ENCODE measurements around the gene RESP18. TPM values are rescaled to one million over a fixed set of nuclear protein-coding genes. Genes with fewer than 3 reads are reported as not detected.

RESP18 gene
- total and polyA plus RNA-seq, 7 donors = not detected

DNA sequence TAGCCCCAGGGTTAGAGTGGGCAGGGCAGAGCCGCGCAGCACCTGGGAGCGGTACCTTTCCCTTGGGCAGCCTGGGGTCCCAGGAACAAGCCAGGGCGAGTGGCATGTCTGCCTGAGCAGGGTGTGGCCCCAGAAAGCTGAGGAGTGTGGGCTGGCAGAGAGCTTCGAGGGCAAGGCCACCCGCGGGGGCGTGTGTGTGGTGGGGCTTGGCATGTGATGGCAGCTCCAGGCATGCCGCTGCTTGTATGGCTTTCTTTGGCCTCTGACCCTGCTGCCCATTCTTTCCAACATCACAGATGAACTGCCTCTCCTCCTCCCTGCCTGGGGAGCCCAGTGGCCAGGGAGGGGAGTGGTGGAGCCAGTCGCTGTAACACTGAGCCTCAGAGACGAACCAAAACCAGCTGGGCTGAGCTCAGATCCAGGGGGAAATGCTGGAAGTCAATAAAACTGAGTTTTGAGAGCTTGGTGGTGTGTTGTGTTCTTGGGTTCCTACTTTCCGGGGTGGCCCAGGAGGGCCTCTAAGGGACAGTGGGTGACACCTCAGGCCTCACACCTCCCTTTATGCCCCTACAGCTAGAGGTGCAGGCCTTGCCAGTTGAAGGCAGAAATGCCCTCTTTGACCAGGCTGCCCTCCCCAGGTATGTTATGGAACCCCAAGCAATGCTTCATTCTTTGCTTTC, 46.0 kb downstream of the RESP18 start:
- H3K27ac ChIP-seq = no peak overlapping the region
- 66 to 75% (median 70%) methylated on average over 12 of the region's 12 CpGs for WGBS, 3 donors
- H3K27me3 ChIP-seq (ENCODE audit: insufficient read depth in 3 of 3, low read length in 2 of 3) = no peaks in the 10 kb centered on the region
- peaks cover 0 to 51% of the 10 kb centered on the region in 2 donors for H3K36me3 ChIP-seq (ENCODE audit: insufficient read depth in 1 of 2, low read depth in 1 of 2)
- TF ChIP-seq, protein P1, sequence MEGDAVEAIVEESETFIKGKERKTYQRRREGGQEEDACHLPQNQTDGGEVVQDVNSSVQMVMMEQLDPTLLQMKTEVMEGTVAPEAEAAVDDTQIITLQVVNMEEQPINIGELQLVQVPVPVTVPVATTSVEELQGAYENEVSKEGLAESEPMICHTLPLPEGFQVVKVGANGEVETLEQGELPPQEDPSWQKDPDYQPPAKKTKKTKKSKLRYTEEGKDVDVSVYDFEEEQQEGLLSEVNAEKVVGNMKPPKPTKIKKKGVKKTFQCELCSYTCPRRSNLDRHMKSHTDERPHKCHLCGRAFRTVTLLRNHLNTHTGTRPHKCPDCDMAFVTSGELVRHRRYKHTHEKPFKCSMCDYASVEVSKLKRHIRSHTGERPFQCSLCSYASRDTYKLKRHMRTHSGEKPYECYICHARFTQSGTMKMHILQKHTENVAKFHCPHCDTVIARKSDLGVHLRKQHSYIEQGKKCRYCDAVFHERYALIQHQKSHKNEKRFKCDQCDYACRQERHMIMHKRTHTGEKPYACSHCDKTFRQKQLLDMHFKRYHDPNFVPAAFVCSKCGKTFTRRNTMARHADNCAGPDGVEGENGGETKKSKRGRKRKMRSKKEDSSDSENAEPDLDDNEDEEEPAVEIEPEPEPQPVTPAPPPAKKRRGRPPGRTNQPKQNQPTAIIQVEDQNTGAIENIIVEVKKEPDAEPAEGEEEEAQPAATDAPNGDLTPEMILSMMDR (IDR thresholded peaks at IDR 0.05) = no peak
- H3K4me1 ChIP-seq = no peaks in the 10 kb centered on the region
- ATAC-seq (peak; percentile 10 to 27 (median 14)), DNase-seq (no peak)
- H3K9me3 ChIP-seq = no peaks in the 10 kb centered on the region
- H3K4me3 ChIP-seq = no peak overlapping the region
- intact Hi-C loops (cut with DNase I) = no loop called here

DNA sequence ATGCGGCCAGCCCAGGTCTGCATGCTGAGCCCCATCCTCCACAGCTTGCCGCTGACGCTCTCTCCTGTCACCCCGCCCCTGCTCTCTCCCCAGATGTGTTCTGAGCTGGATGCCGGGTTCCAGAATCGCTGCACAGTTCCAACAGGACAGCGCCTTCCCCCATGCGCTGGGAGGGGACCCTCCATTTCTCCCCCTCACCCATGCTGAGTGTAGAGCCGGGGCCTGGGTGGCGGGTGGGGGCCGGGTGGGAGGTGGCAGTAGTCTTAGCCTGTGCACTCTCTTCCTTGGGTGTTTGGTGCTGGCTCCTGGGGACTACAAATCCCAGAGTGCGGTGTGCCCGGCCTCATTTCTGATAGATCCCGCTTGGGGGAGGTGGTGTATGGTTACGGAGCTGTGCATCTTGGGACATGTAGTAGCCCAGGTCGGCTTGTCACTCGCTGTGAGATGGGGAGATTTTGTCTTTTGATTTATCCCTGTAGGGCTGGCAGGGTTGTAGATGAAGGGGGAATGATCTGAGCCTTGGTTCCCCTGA, 46.6 kb downstream of the RESP18 start:
- Histone ChIP-seq H3K27me3 (ENCODE audit: insufficient read depth in 3 of 3, low read length in 2 of 3) (no peaks in the 10 kb centered on the region), H3K4me1 (peaks cover 5% of the 10 kb centered on the region), H3K9me3 (no peaks in the 10 kb centered on the region), H3K36me3 (ENCODE audit: insufficient read depth in 1 of 2, low read depth in 1 of 2) (peaks cover 0 to 57% of the 10 kb centered on the region in 2 donors), H3K27ac (no peak overlapping the region), H3K4me3 (no peak overlapping the region)
- no peak for DNase-seq
- intact Hi-C loops (cut with DNase I) = no loop called here
- TF ChIP-seq, protein P1 (IDR thresholded peaks at IDR 0.05) = no peak
- peak; percentile 44 to 76 (median 70) for ATAC-seq
- 60 to 64% (median 60%) methylated on average over 16 to 17 of the region's 17 CpGs for WGBS, 3 donors

DNA sequence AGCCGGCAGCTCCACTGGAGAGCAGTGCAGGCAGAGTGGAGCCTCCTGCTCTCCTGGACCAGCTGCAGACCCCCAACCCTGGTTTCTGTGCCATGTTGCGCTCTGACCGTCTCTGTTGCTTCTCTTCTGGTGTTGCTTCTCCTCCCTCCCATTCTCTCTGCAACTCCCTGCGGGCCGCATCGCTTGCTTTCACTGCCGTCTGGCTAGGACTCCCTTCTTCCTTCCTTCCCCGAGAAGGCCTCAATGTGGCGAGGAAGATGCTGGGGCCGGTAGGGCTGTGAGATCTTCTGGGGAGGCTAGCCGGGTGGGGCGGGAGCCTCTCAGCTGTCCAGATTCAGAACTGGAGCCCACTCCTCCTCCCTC, 47.2 kb downstream of the RESP18 start:
- DNase-seq (no peak), ATAC-seq (no peak)
- TF ChIP-seq, protein P1 (IDR thresholded peaks at IDR 0.05) = no peak
- Histone ChIP-seq H3K9me3 (no peaks in the 10 kb centered on the region), H3K4me3 (no peak overlapping the region), H3K27ac (no peak overlapping the region), H3K36me3 (ENCODE audit: insufficient read depth in 1 of 2, low read depth in 1 of 2) (peaks cover 0 to 64% of the 10 kb centered on the region in 2 donors), H3K27me3 (ENCODE audit: insufficient read depth in 3 of 3, low read length in 2 of 3) (no peaks in the 10 kb centered on the region), H3K4me1 (peaks cover 11% of the 10 kb centered on the region)
- intact Hi-C loops (cut with DNase I) = no loop called here
- WGBS, 3 donors = 77 to 80% (median 79%) methylated on average over 12 of the region's 12 CpGs

DNA sequence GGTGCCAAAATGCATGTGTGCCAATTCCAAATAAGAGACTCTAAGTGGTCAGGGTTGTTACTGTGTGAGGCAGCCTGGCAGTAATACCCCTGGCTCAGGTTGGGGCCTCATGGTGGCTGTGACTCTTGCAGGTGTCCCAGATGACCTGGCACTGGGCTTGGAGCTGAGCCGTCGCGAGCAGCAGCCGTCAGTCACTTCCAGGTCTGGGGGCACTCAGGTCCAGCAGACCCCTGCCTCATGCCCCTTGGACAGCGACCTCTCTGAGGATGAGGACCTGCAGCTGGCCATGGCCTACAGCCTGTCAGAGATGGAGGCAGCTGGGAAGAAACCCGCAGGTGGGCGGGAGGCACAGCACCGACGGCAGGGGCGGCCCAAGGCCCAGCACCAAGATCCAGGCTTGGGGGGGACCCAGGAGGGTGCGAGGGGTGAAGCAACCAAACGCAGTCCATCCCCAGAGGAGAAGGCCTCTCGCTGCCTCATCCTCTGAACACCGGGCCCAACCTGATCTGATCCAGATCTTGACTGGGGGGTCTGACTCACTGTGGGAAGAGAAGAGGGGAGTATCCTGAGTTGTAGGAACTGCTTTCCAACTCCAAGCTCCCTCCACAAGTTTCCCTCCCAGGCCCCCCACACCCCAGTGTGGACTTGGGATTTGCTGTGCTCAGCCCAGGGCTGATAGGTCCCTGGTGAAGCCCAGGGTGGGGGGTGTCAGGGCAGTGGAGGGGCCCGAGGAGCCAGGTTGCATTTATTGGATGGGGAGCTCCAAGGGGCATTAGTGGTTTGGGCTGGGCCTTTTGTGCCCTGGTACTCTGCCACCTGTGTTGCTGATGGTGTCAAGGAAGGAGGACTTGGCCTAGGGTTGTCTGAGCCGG, 47.8 kb downstream of the RESP18 start:
- Histone ChIP-seq H3K27ac (no peak overlapping the region), H3K4me3 (no peak overlapping the region), H3K4me1 (peaks cover 15% of the 10 kb centered on the region), H3K36me3 (ENCODE audit: insufficient read depth in 1 of 2, low read depth in 1 of 2) (peaks cover 0 to 67% of the 10 kb centered on the region in 2 donors), H3K9me3 (no peaks in the 10 kb centered on the region), H3K27me3 (ENCODE audit: insufficient read depth in 3 of 3, low read length in 2 of 3) (no peaks in the 10 kb centered on the region)
- 77 to 85% (median 80%) methylated on average over 15 to 16 of the region's 16 CpGs for WGBS, 3 donors
- intact Hi-C loops (cut with DNase I) = loop anchor here in 1 of 2 donors (5.0 kb wide), 1 partner anchor 103 kb away; the partner anchor contains the start of gene DNPEP
- TF ChIP-seq, protein P1 (IDR thresholded peaks at IDR 0.05) = no peak
- DNase-seq (no peak), ATAC-seq (no peak)

Measured in psoas muscle (tissue), 8 donors.